HFFc6 (cell line): ENCODE measurements around the gene ANKRD35. TPM values are rescaled to one million over a fixed set of nuclear protein-coding genes. Genes with fewer than 3 reads are reported as not detected.

Experiments
- DNase-seq: peaks from one replicate; pipeline ENCODE4 v3.0.0-alpha.2; 2018
- H3K27ac Mint-ChIP-seq: 2 replicates; pipeline ENCODE4 v1.8.0; 2020; ENCODE audit warnings: mild to moderate bottlenecking, mixed read lengths
- H3K27me3 Mint-ChIP-seq: 2 replicates; pipeline ENCODE4 v1.8.0; 2021; ENCODE audit warnings: mild to moderate bottlenecking, moderate library complexity, mixed read lengths; ENCODE audit not compliant: insufficient read depth
- H3K36me3 Mint-ChIP-seq: 2 replicates; pipeline ENCODE4 v1.8.0; 2021; ENCODE audit warnings: low read depth, mixed read lengths
- H3K4me1 Mint-ChIP-seq: 2 replicates; pipeline ENCODE4 v1.8.0; 2020; ENCODE audit warnings: low read depth, mixed read lengths
- H3K4me3 Mint-ChIP-seq: 2 replicates; pipeline ENCODE4 v1.8.0; 2020; ENCODE audit warnings: mild to moderate bottlenecking, moderate library complexity, mixed read lengths
- H3K9me3 Mint-ChIP-seq: 2 replicates; pipeline ENCODE4 v1.8.0; 2020; ENCODE audit warnings: mild to moderate bottlenecking, mixed read lengths
- total RNA-seq, 6 experiments: library from RNA; stranded (reverse); fragmentation: NEBNext Ultra II Directional; extraction: Animal tissue kit (Norgen Biotek cat#: 25700); gene quantifications; 2 replicates in 1 of 6; 3 replicates in 5 of 6; pipeline ENCODE4 v1.2.3, GENCODE V29; 2021
- TF ChIP-seq, protein P1 (sequence below): fragments of 200-600 bp; sonication (generic); IDR thresholded peaks from 2 replicates; pipeline ENCODE4 v1.5.0; 2021; ENCODE audit warnings: antibody characterized with exemption, mild to moderate bottlenecking

Gene ANKRD35
- total RNA-seq, 6 experiments from 2014 or later = 0.75 to 2.0 (median 1.1) TPM

DNA sequence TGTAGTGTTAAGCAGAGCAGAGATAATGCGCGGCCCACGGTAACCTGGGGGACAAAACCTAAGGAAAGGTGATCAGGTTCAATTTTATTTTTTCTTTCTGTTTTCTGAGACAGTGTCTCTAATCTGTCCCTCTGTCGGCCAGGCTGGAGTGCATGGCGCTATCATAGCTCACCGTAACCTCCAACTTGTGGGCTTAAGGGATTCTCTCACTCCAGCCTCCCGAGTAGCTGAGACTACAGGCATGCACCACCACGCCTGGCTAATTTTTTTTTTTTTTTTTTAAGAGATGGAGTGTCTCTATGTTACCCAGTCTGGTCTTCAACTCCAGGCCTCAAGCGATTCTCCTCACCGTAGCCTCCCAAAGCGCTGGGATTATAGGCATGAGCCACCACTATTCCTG is 724 bp upstream of the ANKRD35 start:
- Mint-ChIP-seq H3K27ac (no peak overlapping the region), H3K36me3 (no peaks in the 10 kb centered on the region), H3K9me3 (no peaks in the 10 kb centered on the region), H3K4me1 (peaks cover 32% of the 10 kb centered on the region), H3K4me3 (peak overlapping the region; percentile 88), H3K27me3 (no peaks in the 10 kb centered on the region; the same call in 1 of the 2 replicates)
- TF ChIP-seq, protein P1, sequence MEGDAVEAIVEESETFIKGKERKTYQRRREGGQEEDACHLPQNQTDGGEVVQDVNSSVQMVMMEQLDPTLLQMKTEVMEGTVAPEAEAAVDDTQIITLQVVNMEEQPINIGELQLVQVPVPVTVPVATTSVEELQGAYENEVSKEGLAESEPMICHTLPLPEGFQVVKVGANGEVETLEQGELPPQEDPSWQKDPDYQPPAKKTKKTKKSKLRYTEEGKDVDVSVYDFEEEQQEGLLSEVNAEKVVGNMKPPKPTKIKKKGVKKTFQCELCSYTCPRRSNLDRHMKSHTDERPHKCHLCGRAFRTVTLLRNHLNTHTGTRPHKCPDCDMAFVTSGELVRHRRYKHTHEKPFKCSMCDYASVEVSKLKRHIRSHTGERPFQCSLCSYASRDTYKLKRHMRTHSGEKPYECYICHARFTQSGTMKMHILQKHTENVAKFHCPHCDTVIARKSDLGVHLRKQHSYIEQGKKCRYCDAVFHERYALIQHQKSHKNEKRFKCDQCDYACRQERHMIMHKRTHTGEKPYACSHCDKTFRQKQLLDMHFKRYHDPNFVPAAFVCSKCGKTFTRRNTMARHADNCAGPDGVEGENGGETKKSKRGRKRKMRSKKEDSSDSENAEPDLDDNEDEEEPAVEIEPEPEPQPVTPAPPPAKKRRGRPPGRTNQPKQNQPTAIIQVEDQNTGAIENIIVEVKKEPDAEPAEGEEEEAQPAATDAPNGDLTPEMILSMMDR = no peak
- no peak for DNase-seq

GRCh38 chr1:145884675-145885074 is 991 bp downstream of the ANKRD35 start:
- peak overlapping the region; percentile 88; the same call in 1 of the 2 replicates for H3K4me3 Mint-ChIP-seq
- TF ChIP-seq, protein P1 = no peak
- H3K4me1 Mint-ChIP-seq = peaks cover 24% of the 10 kb centered on the region
- no peaks in the 10 kb centered on the region for H3K9me3 Mint-ChIP-seq
- DNase-seq = peak; percentile 42
- no peaks in the 10 kb centered on the region for H3K36me3 Mint-ChIP-seq
- H3K27me3 Mint-ChIP-seq = no peaks in the 10 kb centered on the region; the same call in 1 of the 2 replicates
- no peak overlapping the region; the same call in 1 of the 2 replicates for H3K27ac Mint-ChIP-seq

DNA sequence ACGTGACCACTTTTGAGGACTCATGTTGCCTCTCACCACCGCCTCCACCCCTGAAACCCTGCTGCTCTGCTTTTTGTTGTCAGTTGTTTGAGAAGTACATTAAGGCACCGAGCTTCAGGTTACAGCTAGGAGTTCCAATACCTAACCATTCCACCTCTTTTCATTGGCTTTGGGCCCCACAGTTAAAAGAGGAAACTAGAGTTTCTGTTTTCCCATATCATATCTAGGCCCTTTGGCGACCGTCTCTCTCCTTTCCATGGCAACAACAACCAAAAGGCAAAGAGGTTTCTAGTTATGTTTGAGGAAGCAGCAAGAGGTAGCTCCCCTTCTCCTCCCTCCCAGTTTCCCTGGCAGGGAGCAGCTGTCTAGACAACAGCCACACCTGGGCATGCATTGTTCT is 5.9 kb downstream of the ANKRD35 start:
- H3K4me1 Mint-ChIP-seq = peaks cover 22% of the 10 kb centered on the region
- TF ChIP-seq, protein P1 = no peak
- no peaks in the 10 kb centered on the region for H3K9me3 Mint-ChIP-seq
- H3K36me3 Mint-ChIP-seq = no peaks in the 10 kb centered on the region
- no peak overlapping the region for H3K4me3 Mint-ChIP-seq
- H3K27me3 Mint-ChIP-seq = peaks cover 14% of the 10 kb centered on the region
- no peak overlapping the region for H3K27ac Mint-ChIP-seq
- no peak for DNase-seq

- Mint-ChIP-seq H3K9me3 (no peaks in the 10 kb centered on the region), H3K4me1 (peaks cover 16% of the 10 kb centered on the region), H3K27me3 (peaks cover 14% of the 10 kb centered on the region), H3K36me3 (no peaks in the 10 kb centered on the region), H3K4me3 (no peak overlapping the region), H3K27ac (no peak overlapping the region; the same call in 1 of the 2 replicates)
- TF ChIP-seq, protein P1 = no peak
- peak; percentile 30 for DNase-seq
Observed at GRCh38 chr1:145878724-145879123, 6.9 kb downstream of the ANKRD35 start.

DNA sequence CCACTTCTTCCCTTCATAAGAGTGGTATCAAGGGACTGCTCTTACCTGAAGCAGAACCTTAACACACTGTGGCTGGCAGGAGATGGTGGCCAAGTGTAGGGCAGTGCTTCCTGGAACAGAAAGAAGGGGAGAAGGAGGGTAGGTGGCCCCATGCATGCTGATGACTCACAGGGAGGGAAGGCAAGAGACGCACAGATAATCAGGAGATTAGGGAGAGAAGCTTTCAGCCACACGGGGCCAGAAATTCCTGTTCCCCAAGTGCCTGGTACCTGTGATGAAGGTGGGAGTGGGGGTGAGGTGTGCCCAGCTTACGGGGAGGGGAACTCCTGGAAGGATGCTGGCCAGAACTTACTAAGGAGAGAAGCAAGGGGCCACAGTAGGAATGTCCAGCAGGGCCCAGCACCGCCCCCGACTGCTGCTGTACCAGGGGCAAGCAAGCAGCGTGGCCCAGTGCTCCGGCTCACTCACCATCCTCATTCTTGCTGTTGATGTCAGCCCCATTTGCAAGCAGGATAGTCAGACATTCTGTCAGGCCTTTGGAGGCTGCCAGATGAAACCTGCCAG is 7.7 kb downstream of the ANKRD35 start:
- H3K4me1 Mint-ChIP-seq = peaks cover 17% of the 10 kb centered on the region
- no peak overlapping the region for H3K4me3 Mint-ChIP-seq
- H3K27ac Mint-ChIP-seq = peak overlapping the region; percentile 7; the same call in 1 of the 2 replicates
- peaks cover 14% of the 10 kb centered on the region for H3K27me3 Mint-ChIP-seq
- no peaks in the 10 kb centered on the region for H3K9me3 Mint-ChIP-seq
- DNase-seq = no peak
- TF ChIP-seq, protein P1 = no peak
- no peaks in the 10 kb centered on the region for H3K36me3 Mint-ChIP-seq
